Daoy (cell line): ENCODE data around the gene PAPPA. TPM values are rescaled to one million over a fixed set of nuclear protein-coding genes. Genes with fewer than 3 reads are reported as not detected.

Experiments used
- DNase-seq: peaks from one replicate; pipeline ENCODE4 v3.0.0-alpha.2; 2015; ENCODE audit warnings: low read depth
- total RNA-seq: library from RNA; depleted of rRNA; stranded (reverse); fragments of >200 nt; shearing (Covaris generic); gene quantifications from 2 replicates; pipeline ENCODE4 v1.2.3, GENCODE V29; 2014

Gene PAPPA
- total RNA-seq, 1 experiment from 2014 or later, result 9.9 TPM

DNA sequence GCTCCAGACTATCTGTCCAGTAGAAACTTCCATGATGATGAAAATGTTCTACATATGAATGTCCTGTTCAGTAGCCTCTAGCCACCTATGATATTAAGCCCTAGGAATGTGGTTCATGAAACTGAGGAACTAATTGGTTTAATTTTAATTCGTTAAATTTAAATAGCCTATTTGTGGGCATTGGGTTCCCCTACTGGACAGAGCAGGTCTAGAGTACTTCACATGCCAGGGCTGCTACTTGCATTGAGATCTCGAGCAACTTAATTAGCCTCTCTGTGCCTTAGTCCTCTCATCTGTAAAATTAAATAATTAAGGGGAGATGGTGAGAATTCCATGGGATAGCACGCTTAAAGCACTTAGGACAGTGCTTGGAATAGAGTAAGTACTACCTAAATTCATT, 160.0 kb downstream of the PAPPA start:
- DNase-seq, result no peak

DNA sequence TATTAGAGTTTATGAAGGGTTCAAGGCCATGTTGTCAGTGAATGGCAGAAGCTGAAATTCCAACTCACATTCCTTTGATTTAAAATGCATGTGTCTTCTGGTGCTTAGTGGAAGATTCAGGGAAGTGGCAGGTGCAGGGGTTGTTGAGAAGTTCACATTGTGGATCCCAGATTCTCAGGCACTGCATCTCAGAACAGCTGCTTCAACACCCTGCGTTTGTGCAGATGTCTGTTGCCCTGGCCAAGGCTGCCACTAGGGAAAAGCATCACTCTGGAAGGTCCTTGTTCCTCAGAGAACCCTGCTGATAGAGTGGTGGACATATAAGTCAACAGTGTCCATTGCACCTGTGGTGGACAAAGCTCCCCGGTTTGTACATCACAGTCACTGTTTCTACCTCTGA, 162.7 kb downstream of the PAPPA start:
- no peak for DNase-seq

DNA sequence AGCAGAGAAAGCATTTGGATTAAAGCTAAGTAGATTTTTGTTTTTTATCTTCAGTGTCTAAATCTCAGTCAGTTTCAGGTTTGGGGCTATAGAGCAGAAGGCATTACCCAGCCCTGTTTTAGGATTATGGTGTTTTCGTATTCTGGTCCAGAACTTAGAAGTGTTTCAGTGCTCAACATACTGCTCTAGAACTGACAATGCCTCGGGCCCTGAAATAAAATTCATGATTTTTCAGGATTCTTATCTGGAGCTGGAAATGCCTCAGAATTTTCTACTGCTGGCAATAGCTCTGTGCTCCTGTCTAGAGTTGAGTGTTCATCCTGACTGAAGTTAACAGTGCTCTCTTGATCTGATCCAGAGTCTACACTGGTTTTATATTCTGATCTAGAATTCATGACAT, 163.9 kb downstream of the PAPPA start:
- no peak for DNase-seq

DNA sequence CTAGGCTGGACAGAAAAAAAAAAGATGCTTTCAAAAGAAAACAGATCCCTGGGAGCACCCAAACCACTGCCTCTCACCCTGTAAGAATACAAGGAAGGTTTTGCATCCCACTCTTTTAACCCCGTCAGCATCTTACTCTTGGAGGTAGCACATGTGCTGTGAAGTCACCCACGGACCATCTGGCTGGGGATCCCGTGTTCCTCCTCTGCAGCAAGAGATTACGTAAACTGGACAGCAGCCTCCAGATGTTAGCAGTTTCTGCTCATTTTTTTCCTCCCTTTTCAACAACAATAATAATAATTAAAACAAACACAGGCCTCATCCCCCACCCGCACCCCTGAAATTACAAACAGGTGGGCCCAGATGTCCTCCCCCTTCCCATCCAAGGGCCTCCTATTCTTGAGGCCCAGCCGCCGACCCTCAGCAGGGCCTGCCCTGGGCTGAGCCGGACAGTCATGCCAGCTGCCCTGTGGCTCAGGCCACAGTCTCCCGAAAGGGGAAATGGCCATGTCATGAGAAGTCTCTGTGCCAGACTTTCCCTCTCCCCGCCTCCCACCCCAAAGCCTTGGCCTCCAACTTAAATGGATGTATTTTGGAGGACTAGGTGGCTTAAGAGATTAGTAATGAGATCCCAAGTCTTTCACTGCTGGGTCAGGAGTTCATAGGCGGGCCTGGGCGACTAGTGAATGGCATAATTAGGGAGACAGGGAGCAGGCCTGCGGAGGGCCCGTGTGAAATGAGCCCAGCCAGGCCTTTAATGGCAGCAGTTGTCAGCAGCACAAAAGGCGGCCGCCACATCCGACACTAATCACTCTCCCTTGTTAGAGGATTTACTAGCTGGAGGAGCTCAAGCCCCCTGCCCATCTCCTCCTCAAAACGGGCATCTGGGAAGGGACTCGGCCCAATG, 165.1 kb downstream of the PAPPA start:
- DNase-seq, result no peak

DNA sequence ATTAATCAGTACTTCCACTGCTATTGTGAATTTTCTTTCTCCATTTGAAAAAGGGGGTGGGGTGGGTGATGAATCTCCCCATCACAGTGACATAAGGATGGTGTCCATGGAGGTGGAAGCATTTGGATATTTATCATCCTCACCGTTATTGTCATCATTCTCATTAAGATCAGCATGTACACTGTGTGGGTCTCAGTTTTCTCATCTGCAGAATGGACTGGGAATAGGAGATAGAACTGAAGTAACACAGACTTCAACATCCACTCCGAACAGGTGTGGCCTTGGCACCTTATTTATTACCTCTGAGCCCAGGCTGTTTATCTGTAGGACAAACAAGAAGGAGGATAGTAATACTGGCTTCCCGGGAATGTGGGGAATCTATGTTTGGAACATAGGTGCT, 165.9 kb downstream of the PAPPA start:
- no peak for DNase-seq

DNA sequence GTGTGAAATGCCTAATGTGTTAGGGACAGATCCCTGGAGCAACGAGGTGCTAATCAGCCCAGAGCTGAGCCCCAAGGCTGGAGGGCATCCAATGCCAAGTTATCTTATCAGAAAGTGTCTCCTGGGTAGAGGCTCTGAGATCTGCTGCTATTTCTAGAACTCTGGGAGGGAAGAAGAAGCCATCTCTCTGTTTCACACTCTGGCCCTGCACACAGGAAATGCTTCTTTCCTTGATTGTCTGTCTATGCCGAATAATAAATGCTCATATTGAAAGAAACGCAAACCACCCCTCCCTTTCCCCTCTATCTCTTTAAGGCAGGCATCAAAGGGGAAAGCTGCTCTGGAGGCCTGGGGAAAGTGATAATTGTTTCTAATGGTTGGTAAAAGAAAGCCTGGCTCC, 166.7 kb downstream of the PAPPA start:
- DNase-seq, result no peak

DNA sequence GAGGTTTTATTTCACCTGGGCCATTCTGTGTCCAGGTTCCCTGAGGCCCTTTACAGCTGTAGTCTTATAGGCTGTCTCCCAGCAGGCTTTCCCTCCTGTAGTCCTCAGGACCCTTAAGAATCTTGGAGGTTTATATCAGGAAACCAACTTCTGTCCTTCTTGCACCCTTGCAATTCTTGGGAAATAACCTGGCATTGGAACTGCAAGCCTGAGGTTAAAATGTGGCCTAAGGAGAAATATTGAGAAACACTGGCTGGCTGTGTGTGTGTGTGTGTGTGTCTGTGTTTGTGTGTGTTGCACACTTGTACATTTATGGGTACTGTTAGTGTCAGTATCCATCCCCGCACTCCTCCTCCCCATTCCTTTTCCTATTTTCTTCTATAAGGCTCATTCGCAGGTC, 168.9 kb downstream of the PAPPA start:
- DNase-seq, result no peak

DNA sequence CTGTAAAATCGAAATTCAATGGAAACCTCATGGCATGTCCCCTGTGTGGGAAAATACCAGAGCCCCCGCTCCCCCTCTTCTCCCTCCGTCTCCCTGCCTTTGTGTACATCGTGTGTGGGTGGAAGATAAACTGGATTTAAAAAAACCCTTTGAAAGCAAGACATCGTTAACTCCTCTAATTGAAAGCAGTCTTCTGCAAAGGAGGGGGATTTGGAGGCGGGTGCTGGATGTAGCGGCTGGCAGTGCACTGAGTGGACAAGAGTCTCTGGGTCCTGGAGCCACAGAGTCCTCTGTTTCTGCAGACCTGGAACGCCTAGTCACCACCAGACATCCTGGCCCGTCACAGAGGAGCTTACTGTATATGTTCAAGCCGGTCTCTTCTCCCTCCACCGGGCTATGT, 169.4 kb downstream of the PAPPA start:
- DNase-seq, result no peak

DNA sequence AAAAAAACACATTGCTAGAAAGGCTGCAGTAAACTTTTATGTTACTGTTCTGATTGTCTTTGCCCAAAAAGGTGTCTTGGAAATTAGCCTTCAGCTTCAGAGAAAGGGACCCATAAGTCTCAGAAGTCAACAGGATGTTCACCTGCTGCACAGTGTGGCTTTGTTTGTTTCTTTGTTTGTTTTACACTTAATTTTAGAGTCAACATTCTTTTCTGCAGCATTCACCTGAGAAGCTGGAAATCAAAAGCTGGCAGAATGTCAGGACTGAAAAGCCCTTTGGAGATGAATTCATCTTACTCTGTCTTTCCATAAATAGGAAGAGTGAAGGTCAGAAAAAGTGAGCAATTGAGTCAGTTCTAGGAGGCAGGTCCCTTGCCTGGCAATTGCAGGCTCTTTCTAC, 170.0 kb downstream of the PAPPA start:
- DNase-seq, result no peak

DNA sequence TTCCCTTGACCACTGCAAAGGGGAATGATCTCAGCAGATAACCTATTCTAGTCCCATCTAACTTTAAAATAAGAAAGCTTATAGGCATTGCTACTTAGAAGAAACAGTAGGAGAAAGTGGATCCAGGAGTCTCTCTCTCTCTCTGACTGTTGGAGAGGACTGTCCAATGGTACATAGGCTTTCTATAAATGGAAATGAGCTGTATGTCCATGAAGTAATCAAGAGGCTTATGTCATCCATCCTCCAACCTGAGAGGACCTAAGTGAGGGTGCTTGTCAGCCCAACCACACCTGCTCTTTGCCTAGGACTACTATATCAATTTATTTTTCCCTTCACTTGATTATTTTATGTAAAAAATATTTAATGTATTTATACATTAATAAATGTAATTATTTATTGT, 172.3 kb downstream of the PAPPA start:
- DNase-seq, result no peak

DNA sequence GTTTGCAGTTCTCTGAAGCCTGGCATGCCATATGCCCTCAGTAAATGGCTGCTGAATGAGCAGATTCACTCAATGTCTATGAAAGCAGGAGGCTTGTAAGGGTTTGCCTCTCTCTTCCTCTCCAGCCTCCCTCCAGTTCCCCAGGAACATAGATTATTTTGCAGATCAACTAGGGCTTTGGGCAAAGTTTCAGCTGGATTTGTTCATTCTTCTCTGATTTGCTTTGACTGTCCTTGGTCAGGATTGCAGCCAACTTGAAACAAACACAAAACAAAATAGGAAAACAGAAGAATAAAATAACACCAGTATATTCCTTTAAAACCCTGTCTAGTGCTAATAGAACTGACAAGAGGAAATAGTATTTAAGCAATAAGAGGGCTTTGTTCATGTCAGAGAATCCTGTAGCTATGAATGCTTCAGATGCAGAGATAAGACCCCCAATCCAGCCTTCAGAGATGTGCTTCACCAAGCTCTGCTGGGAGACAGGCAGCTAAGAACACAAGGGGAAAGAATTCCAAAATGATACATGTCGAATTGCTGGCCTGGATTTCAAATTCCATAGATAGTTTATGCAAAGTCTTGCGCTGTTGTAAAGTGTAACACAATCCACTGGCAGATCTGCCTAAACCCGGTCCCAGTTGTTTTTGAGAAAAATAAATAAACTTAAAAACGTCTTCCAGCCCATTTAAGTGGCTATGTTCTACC, 174.3 kb downstream of the PAPPA start:
- no peak for DNase-seq

DNA sequence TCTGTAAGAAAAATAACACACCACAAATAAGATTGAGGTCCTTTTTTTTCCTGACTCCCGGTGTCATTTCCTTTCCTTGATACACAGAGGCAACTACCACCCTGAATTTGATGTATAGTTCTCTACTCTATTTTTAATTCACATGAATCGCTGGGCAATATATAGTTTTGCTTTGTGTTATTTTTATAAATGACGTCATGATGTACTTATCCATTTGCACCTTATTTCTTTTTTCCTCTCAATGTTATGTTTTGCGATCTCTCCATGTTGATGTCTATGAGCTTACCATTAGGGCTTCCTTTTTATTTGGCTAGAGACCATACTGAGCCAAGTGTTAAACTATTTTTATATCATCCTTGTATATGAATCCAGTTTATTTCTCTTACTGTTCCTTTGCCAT, 175.9 kb downstream of the PAPPA start:
- no peak for DNase-seq

DNA sequence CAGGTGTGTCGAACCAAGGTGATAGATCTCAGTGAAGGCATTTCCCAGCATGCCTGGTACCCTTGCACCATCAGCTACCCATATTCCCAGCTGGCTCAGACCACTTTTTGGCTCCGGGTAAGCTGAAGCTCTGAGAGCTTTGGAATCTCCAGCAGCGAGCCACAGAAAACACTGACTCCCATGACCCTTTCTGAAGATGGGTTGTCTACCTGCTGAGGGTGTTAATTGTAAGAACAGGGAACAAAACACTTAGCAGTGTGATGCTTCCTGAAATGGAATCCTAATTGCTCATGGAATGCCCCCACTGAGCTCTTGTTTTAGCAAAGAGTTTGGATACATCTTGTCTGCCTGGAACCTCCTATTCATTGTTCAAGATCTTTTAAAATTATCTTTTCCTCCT, 177.7 kb downstream of the PAPPA start:
- DNase-seq, result no peak

DNA sequence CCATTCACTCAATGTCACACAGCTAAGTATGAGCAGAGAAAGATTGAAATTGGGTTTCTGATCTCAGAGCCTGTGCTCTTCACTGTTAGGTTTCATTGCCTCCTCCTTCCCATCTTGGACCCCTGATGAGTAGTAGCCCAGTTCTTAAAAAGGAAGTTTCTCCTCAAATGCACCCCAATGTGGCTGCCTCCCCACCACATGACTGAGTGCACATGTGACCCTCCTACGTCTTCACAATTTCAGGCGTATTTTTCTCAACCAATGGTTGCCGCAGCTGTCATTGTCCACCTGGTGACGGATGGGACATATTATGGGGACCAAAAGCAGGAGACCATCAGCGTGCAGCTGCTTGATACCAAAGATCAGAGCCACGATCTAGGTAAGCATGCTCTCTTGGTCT, 178.5 kb downstream of the PAPPA start:
- no peak for DNase-seq

DNA sequence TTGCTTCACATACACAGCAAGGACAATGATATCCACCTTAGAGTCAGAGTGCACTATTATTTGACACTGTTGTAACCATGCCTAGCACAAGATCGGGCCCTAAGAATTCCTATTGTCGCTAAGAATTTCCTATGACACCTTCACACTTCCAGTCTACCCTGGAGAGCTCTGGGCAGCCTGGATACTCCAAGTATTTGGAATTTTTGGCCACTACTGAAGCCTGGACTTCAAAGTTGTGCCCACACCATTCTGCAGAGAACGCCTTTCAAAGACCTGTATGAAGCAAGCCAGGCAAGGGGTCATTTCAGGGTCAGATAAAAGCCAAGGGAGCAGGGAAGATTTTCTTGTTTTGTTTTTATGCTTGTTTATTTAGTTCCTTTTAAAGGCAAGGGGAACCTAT, 179.7 kb downstream of the PAPPA start:
- DNase-seq, result no peak

DNA sequence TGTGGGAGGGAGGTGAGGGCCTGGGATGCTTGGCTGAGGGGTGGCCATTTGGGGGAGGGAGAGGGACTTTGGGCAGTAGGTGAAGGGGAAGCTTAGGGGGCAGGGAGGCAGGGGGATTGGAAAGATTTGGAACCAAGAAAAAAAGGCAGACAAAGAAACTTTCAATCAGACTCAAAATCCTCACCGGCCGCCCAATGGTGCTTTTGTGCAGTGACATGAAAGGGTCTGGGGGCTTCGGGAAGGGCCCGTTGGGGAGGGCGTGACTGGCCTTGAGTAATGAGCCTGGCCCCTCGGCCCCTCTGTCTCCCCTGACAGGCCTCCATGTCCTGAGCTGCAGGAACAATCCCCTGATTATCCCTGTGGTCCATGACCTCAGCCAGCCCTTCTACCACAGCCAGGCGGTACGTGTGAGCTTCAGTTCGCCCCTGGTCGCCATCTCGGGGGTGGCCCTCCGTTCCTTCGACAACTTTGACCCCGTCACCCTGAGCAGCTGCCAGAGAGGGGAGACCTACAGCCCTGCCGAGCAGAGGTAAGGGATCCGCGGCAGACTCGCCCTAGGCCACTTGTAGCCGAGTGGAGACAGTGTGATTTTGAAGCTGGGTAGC, 181.1 kb downstream of the PAPPA start:
- DNase-seq, result no peak

DNA sequence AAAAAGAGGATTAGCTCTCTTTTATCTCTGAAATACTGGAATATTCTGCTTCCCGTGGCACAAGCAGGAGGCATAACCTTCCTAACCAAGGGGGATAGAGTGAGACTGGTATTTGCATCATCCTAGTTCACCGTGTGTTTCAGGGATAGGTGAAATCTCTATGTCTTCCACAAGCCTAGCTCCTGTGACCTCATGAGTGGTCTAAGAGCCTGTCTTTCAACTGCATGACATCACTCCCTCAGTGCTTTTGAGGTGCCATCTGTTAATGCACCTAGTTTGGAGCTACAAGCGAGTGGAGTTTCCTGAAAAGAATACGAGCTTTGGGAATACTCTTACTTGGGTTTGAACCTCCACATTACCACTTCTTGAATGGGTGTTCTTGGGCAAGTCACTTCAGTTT, 181.8 kb downstream of the PAPPA start:
- no peak for DNase-seq

DNA sequence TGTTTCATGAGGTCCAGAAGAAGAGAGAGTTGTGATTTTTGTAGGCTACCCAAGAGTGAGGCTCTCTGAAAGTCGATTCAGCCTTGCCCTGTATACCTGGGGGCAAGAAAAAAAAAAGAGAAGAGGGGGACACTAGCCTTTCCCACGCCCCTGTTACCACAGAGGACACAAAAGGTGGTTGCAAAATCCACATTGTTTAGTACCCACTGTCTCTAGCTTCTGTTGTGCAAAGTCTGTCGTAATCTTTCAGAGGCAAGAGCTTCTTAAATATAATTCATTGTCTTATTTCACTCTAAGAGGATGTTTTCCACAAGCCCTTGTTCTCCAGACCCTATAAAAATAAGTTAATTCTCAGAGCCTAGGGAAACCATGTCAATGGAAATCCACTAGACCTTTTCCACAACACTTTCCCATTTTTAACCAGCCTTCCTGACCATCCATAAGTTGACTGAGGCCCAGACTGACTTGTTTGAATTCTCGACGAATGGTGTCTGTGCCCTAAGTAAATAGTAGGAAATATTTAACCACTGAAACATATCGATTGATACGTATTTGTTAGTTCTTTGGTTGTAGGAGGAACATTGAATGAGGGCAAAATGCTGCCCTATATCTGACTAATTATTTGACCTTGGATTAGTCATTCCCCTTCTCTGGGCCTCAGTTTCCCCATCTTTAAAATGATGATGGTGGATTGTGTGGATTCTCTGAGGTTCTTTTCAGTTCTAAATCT, 182.7 kb downstream of the PAPPA start:
- DNase-seq, result no peak

DNA sequence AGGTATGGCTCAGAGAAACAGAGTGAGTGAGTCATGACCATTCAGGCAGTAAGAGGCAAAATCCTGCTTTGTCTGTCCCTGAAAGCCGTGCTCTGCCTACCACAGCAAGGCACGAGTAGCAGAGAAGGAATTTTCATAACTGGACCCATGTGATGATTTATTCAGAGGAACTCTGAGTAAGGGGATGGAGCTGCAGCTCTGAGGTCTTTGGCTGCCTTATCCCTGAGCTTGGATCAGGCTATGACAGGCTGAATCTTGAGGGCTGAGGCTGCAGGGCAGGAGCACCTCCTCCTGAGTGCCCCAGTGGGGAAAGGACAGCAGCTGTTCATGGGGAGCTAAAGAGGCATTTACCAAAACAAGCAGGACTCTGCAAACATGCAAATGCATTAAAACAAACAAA, 183.4 kb downstream of the PAPPA start:
- DNase-seq, result peak; percentile 58

DNA sequence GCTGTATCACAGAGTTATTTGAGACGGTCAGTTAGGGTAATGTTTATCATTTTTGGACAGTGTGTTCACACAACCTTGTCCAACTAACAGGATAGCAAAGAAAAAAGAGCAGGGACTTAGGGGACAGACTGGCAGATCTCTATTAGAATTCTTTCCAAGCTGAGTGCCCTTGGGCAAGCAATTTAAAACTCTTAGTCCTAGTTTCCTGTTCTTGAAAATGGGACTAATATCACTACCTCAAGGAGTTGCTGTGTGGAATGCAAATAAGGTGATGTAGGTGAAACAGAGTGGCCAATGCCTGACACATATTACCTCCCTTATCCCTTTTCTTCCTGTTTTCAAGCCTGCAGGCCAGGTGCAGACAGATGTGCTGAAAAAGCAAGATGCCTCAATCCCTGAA, 186.7 kb downstream of the PAPPA start:
- no peak for DNase-seq

DNA sequence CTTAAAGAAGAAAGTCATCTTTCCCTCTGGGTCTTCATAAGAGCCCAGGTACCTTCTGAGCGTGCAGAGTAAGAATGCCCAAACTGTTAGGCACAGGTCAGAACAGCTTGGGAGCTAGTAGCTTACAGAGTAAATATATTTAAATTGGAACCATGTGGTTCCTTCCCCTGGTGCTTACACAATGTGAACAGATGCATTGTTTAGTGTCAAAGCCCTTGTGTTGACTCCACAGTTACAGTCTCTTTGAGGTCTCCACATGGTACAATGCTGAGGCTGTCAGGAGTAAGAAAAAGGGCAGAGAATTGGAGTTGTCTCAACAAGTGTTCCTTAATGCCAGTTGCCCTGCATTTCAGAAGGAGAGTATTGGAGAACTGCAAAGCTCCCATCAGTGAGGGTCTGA, 188.5 kb downstream of the PAPPA start:
- DNase-seq, result no peak

DNA sequence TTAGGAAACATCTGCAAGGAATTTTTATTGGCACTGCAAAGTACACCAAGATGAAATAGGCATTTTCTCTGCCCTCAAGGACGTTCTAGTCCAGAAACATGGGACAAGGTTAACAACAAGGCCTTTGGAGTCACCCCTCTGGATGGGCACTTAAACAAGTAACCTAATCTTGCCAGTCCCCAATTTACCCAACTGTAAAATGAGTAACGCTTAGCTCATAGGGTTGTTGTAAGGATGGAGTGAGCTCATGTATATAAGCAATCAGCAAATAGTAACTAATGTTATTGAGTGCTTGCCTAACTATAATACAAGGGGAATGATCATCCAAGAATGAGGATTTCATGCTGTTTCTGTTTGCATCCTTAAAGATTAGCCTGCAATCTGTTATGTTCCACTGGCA, 189.3 kb downstream of the PAPPA start:
- DNase-seq, result peak; percentile 11
